ENCODE data around the gene PCED1A.

PCED1A gene

GRCh38 chr20:2806351-2806701 is 34.1 kb downstream of the PCED1A start:
- H3K79me2 ChIP-seq (ENCODE audit: low read length) = no peaks in the 10 kb centered on the region
- no peak overlapping the region for H2AFZ ChIP-seq (ENCODE audit: low read length)
- no peak overlapping the region for H3K4me2 ChIP-seq (ENCODE audit: low read depth, low read length)
- no peak overlapping the region for H3K4me3 ChIP-seq (ENCODE audit: low read length)
- no peak overlapping the region for H3K27ac ChIP-seq (ENCODE audit: low read length)
- no peaks in the 10 kb centered on the region for H3F3A ChIP-seq (ENCODE audit: insufficient read depth, low read length)
- H4K20me1 ChIP-seq (ENCODE audit: insufficient read depth, low read length) = no peaks in the 10 kb centered on the region
- H3K27me3 ChIP-seq (replicated peaks; ENCODE audit: insufficient read depth, low read length) = peaks cover 59% of the 10 kb centered on the region
- DNase-seq = no peak
- no peak overlapping the region for H3K9ac ChIP-seq (ENCODE audit: low read length)
- no peaks in the 10 kb centered on the region for H3K9me2 ChIP-seq (replicated peaks; ENCODE audit: insufficient read depth, low read length)
- TF ChIP-seq EZH2phosphoT487 (IDR thresholded peaks at IDR 0.05; ENCODE audit: low read length) = no peak
- H3K4me1 ChIP-seq (ENCODE audit: low read length) = no peaks in the 10 kb centered on the region
- H3K36me3 ChIP-seq (replicated peaks; ENCODE audit: insufficient read depth, low read length) = no peaks in the 10 kb centered on the region
- no peaks in the 10 kb centered on the region for H3K9me3 ChIP-seq (replicated peaks; ENCODE audit: insufficient read depth, low read length)

- Histone ChIP-seq H3K4me3 (ENCODE audit: low read length) (no peak overlapping the region), H3K27me3 (replicated peaks; ENCODE audit: insufficient read depth, low read length) (peaks cover 64% of the 10 kb centered on the region), H3K4me2 (ENCODE audit: low read depth, low read length) (no peak overlapping the region), H4K20me1 (ENCODE audit: insufficient read depth, low read length) (no peaks in the 10 kb centered on the region), H3K79me2 (ENCODE audit: low read length) (no peaks in the 10 kb centered on the region), H3F3A (ENCODE audit: insufficient read depth, low read length) (no peaks in the 10 kb centered on the region), H3K36me3 (replicated peaks; ENCODE audit: insufficient read depth, low read length) (no peaks in the 10 kb centered on the region), H3K9ac (ENCODE audit: low read length) (no peak overlapping the region), H3K9me3 (replicated peaks; ENCODE audit: insufficient read depth, low read length) (no peaks in the 10 kb centered on the region), H3K27ac (ENCODE audit: low read length) (no peak overlapping the region), H3K9me2 (replicated peaks; ENCODE audit: insufficient read depth, low read length) (no peaks in the 10 kb centered on the region), H3K4me1 (ENCODE audit: low read length) (no peaks in the 10 kb centered on the region), H2AFZ (ENCODE audit: low read length) (no peak overlapping the region)
- DNase-seq = no peak
- TF ChIP-seq, protein P1, sequence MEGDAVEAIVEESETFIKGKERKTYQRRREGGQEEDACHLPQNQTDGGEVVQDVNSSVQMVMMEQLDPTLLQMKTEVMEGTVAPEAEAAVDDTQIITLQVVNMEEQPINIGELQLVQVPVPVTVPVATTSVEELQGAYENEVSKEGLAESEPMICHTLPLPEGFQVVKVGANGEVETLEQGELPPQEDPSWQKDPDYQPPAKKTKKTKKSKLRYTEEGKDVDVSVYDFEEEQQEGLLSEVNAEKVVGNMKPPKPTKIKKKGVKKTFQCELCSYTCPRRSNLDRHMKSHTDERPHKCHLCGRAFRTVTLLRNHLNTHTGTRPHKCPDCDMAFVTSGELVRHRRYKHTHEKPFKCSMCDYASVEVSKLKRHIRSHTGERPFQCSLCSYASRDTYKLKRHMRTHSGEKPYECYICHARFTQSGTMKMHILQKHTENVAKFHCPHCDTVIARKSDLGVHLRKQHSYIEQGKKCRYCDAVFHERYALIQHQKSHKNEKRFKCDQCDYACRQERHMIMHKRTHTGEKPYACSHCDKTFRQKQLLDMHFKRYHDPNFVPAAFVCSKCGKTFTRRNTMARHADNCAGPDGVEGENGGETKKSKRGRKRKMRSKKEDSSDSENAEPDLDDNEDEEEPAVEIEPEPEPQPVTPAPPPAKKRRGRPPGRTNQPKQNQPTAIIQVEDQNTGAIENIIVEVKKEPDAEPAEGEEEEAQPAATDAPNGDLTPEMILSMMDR (IDR thresholded peaks at IDR 0.05; ENCODE audit: low read length) = no peak
These were observed 34.6 kb downstream of the PCED1A start for GRCh38 chr20:2805689-2806350.

DNA sequence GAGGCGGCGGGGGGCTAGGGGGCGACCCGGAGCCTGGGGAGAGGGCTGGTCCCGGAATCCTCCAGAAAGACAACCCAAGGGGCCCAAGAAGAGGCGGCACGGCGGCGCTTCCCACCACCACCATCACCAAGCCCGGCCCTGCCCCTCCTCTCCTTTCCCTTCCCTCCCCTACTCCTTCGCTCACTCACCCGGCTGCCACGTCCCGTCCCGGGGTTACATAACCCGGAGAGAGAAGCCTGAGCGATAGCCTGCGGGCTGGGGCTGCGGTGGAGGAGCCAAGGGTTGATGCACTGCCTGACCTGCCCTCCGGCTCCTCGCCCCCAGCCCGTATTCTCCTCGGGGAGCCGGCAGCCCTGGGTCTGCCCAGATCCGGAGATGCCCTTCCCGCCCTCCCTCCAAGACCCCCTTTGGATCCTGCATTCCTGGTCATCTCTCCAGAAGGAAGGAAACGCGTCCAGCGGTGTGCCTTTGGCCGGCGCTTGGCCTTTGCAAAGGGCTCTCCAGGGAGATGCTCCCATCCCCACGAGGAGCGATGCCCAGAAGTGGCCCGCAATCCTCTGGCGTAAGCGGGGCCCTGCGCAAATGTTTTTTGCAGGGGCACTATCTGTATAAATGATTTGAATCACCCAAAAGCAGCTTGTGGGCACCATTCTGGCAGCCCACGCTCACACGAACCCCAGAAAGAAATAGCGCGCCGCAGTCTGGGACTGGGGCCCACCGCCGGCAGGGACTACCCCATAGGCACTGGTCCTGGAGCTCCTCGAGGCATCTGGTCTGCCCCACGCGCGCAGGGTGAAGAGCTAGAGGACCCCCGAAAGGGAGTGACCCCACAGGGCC is 35.4 kb downstream of the PCED1A start:
- Histone ChIP-seq H3K36me3 (replicated peaks; ENCODE audit: insufficient read depth, low read length) (no peaks in the 10 kb centered on the region), H3K79me2 (ENCODE audit: low read length) (no peaks in the 10 kb centered on the region), H3K9ac (ENCODE audit: low read length) (no peak overlapping the region), H2AFZ (ENCODE audit: low read length) (no peak overlapping the region), H3F3A (ENCODE audit: insufficient read depth, low read length) (no peaks in the 10 kb centered on the region), H3K4me3 (ENCODE audit: low read length) (no peak overlapping the region), H3K27me3 (replicated peaks; ENCODE audit: insufficient read depth, low read length) (peaks cover 70% of the 10 kb centered on the region), H3K9me3 (replicated peaks; ENCODE audit: insufficient read depth, low read length) (no peaks in the 10 kb centered on the region), H4K20me1 (ENCODE audit: insufficient read depth, low read length) (no peaks in the 10 kb centered on the region), H3K9me2 (replicated peaks; ENCODE audit: insufficient read depth, low read length) (no peaks in the 10 kb centered on the region), H3K4me2 (ENCODE audit: low read depth, low read length) (no peak overlapping the region), H3K27ac (ENCODE audit: low read length) (no peak overlapping the region), H3K4me1 (ENCODE audit: low read length) (no peaks in the 10 kb centered on the region)
- no peak for DNase-seq
- TF ChIP-seq EZH2phosphoT487 (IDR thresholded peaks at IDR 0.05; ENCODE audit: low read length) = no peak
- TF ChIP-seq EZH2 (optimal IDR thresholded peaks at IDR 0.05; ENCODE audit: low read depth, low read length) = no peak
- TF ChIP-seq, protein P1 (IDR thresholded peaks at IDR 0.05; ENCODE audit: low read length) = no peak

Measured in MM.1S (cell line).